ENCODE data around the gene BCAS2.
"Not testable (repeated sequence)": the region's sequence is repeated elsewhere in the genome, so short reads cannot be mapped to it uniquely, and the experiment has no call there.

The BCAS2 gene

GRCh38 chr1:114581335-114582287, at the start of gene BCAS2:
BCAS2 (minus strand) TSS chr1:114581615; CDS start chr1:114581591, 24 bp downstream.
- DNase-seq (ENCODE audit: low read depth) = peak; percentile 90

GRCh38 chr1:114627107-114627506, 45.7 kb upstream of the BCAS2 start:
- DNase-seq (ENCODE audit: low read depth) = no peak

GRCh38 chr1:114623364-114623763, 41.9 kb upstream of the BCAS2 start:
- no peak for DNase-seq (ENCODE audit: low read depth)

GRCh38 chr1:114620419-114620818, 39.0 kb upstream of the BCAS2 start:
- DNase-seq (ENCODE audit: low read depth) = no peak

GRCh38 chr1:114618606-114619005, 37.2 kb upstream of the BCAS2 start:
- DNase-seq (ENCODE audit: low read depth) = no peak

GRCh38 chr1:114610546-114611245, 29.3 kb upstream of the BCAS2 start:
- DNase-seq (ENCODE audit: low read depth) = no peak

GRCh38 chr1:114609826-114610225, 28.4 kb upstream of the BCAS2 start:
- DNase-seq (ENCODE audit: low read depth) = no peak

- no peak for DNase-seq (ENCODE audit: low read depth)
These were observed 27.6 kb upstream of the BCAS2 start for GRCh38 chr1:114609026-114609425.

GRCh38 chr1:114607223-114607622, 25.8 kb upstream of the BCAS2 start:
- no peak for DNase-seq (ENCODE audit: low read depth)

- DNase-seq (ENCODE audit: low read depth) = no peak
These were observed 16.5 kb upstream of the BCAS2 start for GRCh38 chr1:114597949-114598348.

- no peak for DNase-seq (ENCODE audit: low read depth)
These were observed 14.2 kb upstream of the BCAS2 start for GRCh38 chr1:114595602-114596001.

- DNase-seq (ENCODE audit: low read depth) = no peak
These were observed 12.6 kb upstream of the BCAS2 start for GRCh38 chr1:114594046-114594445.

GRCh38 chr1:114589122-114589521, 7.7 kb upstream of the BCAS2 start:
- DNase-seq (ENCODE audit: low read depth) = no peak

GRCh38 chr1:114588196-114588689, 6.8 kb upstream of the BCAS2 start:
- DNase-seq (ENCODE audit: low read depth) = no peak

GRCh38 chr1:114587203-114587991, 6.0 kb upstream of the BCAS2 start:
- DNase-seq (ENCODE audit: low read depth) = no peak

GRCh38 chr1:114586513-114587047, 5.2 kb upstream of the BCAS2 start:
- no peak for DNase-seq (ENCODE audit: low read depth)

GRCh38 chr1:114585231-114585630, 3.8 kb upstream of the BCAS2 start:
- DNase-seq (ENCODE audit: low read depth) = no peak

GRCh38 chr1:114574365-114574764, 7.0 kb downstream of the BCAS2 start:
- no peak for DNase-seq (ENCODE audit: low read depth)

GRCh38 chr1:114564141-114564540, 17.3 kb downstream of the BCAS2 start:
- no peak for DNase-seq (ENCODE audit: low read depth)

- not testable (repeated sequence) for DNase-seq (ENCODE audit: low read depth)
These were observed 18.4 kb downstream of the BCAS2 start for GRCh38 chr1:114562978-114563510.

GRCh38 chr1:114561333-114561732, 20.1 kb downstream of the BCAS2 start:
- DNase-seq (ENCODE audit: low read depth) = no peak

GRCh38 chr1:114559356-114559755, 22.1 kb downstream of the BCAS2 start:
- DNase-seq (ENCODE audit: low read depth) = no peak
